ENCODE data around the gene WDR46. TPM values are rescaled to one million over a fixed set of nuclear protein-coding genes. Genes with fewer than 3 reads are reported as not detected.

The WDR46 gene
- total and polyA plus RNA-seq, 2 donors (not counting 3 experiments of a cell fraction or from before 2014, with no cell fraction given) = 61.4 to 71.2 TPM

DNA sequence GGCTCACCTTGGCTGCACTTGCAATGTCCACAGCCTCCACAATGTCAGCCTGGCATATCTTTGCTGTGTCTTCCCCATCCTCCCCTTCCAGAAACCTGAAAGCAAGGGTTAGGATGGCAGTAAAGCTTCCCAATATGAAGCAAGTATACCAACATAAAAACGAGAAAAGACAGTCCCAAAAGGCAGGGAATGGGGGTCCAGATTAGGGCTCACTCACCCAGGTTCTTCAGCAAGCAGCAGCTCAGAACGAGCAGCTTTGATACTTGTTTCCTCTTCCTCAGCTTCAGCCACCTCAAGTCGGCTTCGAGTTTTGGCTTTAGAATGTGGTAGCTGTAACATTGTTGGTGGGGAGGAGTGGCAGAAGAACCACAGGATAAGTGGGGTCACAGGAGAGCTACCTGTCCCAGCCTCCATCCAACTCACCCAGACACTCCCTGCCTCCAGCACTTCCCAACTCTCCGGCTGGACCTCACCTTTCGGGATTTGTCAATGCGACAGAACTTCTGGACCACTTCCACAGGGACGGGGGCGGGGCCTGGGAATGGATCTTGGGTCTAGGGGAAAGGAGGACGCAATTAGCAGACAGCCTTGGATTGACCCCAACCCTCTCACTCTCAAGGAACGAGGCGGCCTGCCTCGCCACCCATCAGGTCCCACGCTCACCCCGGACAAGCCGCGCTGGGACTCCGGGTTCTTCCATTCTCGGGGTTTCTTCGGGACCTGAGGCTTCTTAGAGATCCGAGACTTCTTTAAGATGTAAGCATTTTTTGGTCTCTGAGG lies 708 bp downstream of the WDR46 start:
- Histone ChIP-seq H3K9me1 (replicated peaks; ENCODE audit: control insufficient read depth, extremely low read depth, insufficient read depth, low read length) (no peaks in the 10 kb centered on the region), H3K36me3 (ENCODE audit: control insufficient read depth in 2 of 2, extremely low read depth in 1 of 2, insufficient read depth in 2 of 2, low read length in 2 of 2) (peaks cover 12 to 30% of the 10 kb centered on the region in 2 experiments), H3K4me1 (ENCODE audit: control insufficient read depth, extremely low read depth, insufficient read depth, low read length) (peaks cover 13% of the 10 kb centered on the region), H4K20me1 (replicated peaks; ENCODE audit: control insufficient read depth, extremely low read depth, insufficient read depth, low read length) (no peaks in the 10 kb centered on the region), H3K27me3 (ENCODE audit: control insufficient read depth in 2 of 2, insufficient read depth in 2 of 2, low read length in 2 of 2) (no peaks in the 10 kb centered on the region), H3K79me2 (ENCODE audit: control insufficient read depth, insufficient read depth, low read length) (peaks cover 27% of the 10 kb centered on the region), H3K9me3 (replicated peaks; ENCODE audit: control insufficient read depth, insufficient read depth, low read length) (no peaks in the 10 kb centered on the region), H3K4me2 (ENCODE audit: insufficient read depth, low read length) (peak overlapping the region; percentile 79), H2AFZ (ENCODE audit: low read depth, low read length) (peak overlapping the region; percentile 48), H3K27ac (ENCODE audit: insufficient read depth, low read depth, low read length) (peak overlapping the region; percentile 16), H3K4me3 (replicated peaks in 1 of 3; ENCODE audit: insufficient read depth in 1 of 3, low read depth in 1 of 3, low read length in 3 of 3) (peak overlapping the region; percentile 59 to 96 (median 88)), H3K9ac (replicated peaks; ENCODE audit: extremely low read depth, insufficient read depth, low read length) (peak overlapping the region; percentile 65)
- TF ChIP-seq, protein P1, sequence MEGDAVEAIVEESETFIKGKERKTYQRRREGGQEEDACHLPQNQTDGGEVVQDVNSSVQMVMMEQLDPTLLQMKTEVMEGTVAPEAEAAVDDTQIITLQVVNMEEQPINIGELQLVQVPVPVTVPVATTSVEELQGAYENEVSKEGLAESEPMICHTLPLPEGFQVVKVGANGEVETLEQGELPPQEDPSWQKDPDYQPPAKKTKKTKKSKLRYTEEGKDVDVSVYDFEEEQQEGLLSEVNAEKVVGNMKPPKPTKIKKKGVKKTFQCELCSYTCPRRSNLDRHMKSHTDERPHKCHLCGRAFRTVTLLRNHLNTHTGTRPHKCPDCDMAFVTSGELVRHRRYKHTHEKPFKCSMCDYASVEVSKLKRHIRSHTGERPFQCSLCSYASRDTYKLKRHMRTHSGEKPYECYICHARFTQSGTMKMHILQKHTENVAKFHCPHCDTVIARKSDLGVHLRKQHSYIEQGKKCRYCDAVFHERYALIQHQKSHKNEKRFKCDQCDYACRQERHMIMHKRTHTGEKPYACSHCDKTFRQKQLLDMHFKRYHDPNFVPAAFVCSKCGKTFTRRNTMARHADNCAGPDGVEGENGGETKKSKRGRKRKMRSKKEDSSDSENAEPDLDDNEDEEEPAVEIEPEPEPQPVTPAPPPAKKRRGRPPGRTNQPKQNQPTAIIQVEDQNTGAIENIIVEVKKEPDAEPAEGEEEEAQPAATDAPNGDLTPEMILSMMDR (IDR thresholded peaks at IDR 0.05; ENCODE audit: extremely low read depth in 1 of 2, insufficient read depth in 1 of 2, low read depth in 1 of 2, low read length in 2 of 2) = no peak
- TF ChIP-seq POLR2AphosphoS5 (IDR thresholded peaks at IDR 0.05; ENCODE audit: insufficient read depth, low read depth, low read length) (no peak), POLR2A (IDR thresholded peaks at IDR 0.05; ENCODE audit: low read depth, low read length) (no peak), FOS (IDR thresholded peaks at IDR 0.05; ENCODE audit: borderline replicate concordance, insufficient read depth, low read length) (no peak), JUN (IDR thresholded peaks at IDR 0.05; ENCODE audit: borderline replicate concordance, insufficient read depth, insufficient read length, low read depth) (no peak), GATA2 (IDR thresholded peaks at IDR 0.05; ENCODE audit: insufficient read depth, insufficient read length, low read depth, low read length) (no peak), MYC (IDR thresholded peaks at IDR 0.05; ENCODE audit: low read depth, low read length) (no peak), EZH2 (IDR thresholded peaks at IDR 0.05; ENCODE audit: borderline replicate concordance, low read depth, low read length, severe bottlenecking) (no peak)
- TF ChIP-seq, protein P2, sequence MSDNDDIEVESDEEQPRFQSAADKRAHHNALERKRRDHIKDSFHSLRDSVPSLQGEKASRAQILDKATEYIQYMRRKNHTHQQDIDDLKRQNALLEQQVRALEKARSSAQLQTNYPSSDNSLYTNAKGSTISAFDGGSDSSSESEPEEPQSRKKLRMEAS (IDR thresholded peaks at IDR 0.05; ENCODE audit: insufficient read depth, insufficient read length) = no peak
- intact Hi-C loops (cut with micrococcal nuclease) = no loop called here
- ChIA-PET POLR2A (interaction anchor here (1.6 to 1.7 kb wide), 2 partner anchors 17 to 35 kb away, joined by 5 to 6 read pairs; partner anchors contain the start of genes RPS18 and VPS52), CTCF (interaction anchor here (0.9 to 2.1 kb wide), 7 partner anchors 9 to 30 kb away, joined by 3 to 17 read pairs (median 6); partner anchors contain the start of genes B3GALT4, RGL2 and ZBTB22)
- no peak for FAIRE-seq
- TSS peak; percentile 60 for BruUV-seq (replicated peaks)
- no peak for DNase-seq (ENCODE audit: low read depth, low spot score)
- dilution Hi-C loops (cut with MboI; ENCODE audit: extremely low pct_ligation_motif_present, low sequenced_read_pairs) = no loop called here
